Measurements from ENCODE around the gene SUMO1. TPM values are rescaled to one million over a fixed set of nuclear protein-coding genes. Genes with fewer than 3 reads are reported as not detected.
"Not testable (repeated sequence)": the region's sequence is repeated elsewhere in the genome, so short reads cannot be mapped to it uniquely, and the experiment has no call there.

SUMO1 gene
- 100 to 1,000 TPM in 1 of 2 experiments, 10 to 100 TPM in 1; 79.6 to 104 TPM for total RNA-seq

DNA sequence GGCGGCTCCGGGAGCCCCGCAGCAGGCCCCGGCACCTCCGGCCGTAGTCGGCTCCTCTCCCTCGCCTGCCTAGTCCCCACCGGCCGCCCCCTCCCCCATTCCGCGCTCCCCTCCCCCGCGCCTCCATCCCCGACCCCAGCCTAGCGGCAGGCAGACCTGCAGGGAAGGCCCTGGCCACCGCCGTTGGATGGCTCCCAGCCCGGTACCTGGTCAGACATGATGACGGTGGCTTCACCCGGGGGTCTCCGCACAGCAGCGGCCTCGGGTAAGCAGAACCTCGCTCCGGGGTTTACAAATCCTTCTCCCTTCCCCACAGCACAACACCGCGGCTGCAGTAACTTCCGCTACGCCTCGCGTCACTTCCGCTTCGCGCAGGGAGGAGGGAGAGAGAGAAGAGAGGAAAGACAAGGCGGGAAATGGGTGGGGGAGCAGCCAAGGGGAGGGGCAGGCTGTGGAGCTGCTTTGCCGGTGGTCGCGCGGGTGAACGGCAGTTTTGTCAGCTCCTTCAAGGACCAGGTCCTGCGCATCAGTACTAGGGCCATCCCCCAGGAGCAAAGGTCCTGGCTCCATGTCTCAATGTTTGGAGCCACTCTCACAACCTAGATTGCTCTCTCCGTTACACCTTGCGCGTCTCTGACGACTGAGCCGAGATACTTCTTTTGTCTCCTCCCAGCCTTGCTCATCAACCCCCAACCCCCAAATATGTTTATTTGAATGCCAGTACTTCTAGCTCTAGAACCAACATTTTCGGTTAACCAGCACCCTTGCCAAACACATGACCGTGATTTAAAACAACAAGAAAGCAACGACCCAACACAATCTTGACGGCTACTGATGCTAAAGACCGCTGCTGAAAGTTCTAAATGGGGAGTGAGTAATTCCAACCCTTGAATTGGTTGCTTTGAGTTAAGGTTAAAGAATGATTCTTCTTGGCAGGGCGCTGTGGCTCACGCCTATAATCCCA is at the start of gene SUMO1:
TSS of gene SUMO1 (minus strand) at position 364 of the 964 bp plus-strand sequence. CDS start at position 218, 146 bp downstream.
- Mint-ChIP-seq H3K9me3 (ENCODE audit: low read depth) (no peaks in the 10 kb centered on the region), H3K36me3 (peaks cover 7% of the 10 kb centered on the region), H3K27me3 (peaks cover 4% of the 10 kb centered on the region), H3K4me1 (peaks cover 30% of the 10 kb centered on the region), H3K27ac (peak within 1 kb of the TSS; percentile 98), H3K4me3 (peak within 1 kb of the TSS; percentile 97)
- peak; percentile 96 for DNase-seq
- peak; percentile 95 for ATAC-seq
- CTCF ChIA-PET, result interaction anchor here (1.0 kb wide), 1 partner anchor 17 kb away, joined by 3 read pairs; no protein-coding TSS in a partner anchor

DNA sequence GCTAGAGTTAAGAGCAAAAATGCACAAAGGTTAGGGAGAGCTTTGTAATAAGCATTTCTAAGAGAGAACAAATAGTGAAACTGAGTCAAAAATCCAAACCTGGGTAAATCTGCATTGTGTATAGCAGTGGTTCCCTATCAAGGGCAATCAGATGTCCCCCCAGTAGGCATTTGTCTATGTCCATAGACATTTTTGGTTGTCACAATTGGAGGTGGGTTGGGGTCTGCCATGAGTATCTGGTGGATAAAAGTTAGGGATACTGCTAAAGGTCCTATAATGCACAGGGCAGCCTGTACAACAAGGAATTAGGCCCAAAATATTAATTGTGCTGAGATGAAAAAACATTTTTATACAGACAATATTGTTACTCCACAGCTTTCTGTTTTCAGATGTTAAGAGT is 48.2 kb upstream of the SUMO1 start:
- Mint-ChIP-seq H3K27ac (no peak overlapping the region), H3K4me1 (peaks cover 6% of the 10 kb centered on the region), H3K9me3 (ENCODE audit: low read depth) (no peaks in the 10 kb centered on the region), H3K4me3 (no peak overlapping the region), H3K36me3 (peaks cover 58% of the 10 kb centered on the region), H3K27me3 (no peaks in the 10 kb centered on the region)
- peak; percentile 16 for ATAC-seq
- CTCF ChIA-PET, result interaction anchor here (1.2 kb wide), 1 partner anchor 7 kb away, joined by 3 read pairs; no protein-coding TSS in a partner anchor
- DNase-seq, result no peak

DNA sequence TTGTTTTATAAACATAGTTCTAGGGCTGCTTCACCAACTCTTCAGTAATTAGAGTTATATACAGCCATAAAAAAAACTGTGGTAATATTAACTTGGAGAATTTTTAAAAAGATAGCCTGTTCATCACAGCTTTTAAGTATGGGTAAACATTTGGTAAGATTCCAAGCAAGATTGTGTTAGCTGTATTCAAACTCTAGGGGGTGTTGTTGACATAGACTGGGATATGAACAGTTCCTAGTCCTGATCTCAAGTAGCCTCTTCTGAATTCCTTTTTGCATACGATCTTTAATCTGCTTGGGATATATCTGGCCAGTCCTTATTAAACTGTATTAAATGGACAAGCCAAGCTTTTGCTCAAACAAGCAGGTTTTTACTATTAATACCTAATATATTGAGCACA is 40.5 kb upstream of the SUMO1 start:
- no peak overlapping the region for H3K27ac Mint-ChIP-seq
- peaks cover 49% of the 10 kb centered on the region for H3K36me3 Mint-ChIP-seq
- H3K4me3 Mint-ChIP-seq, result no peak overlapping the region
- peaks cover 32% of the 10 kb centered on the region for H3K4me1 Mint-ChIP-seq
- CTCF ChIA-PET, result interaction anchor here (0.8 to 3.1 kb wide), 3 partner anchors 8 to 11 kb away, joined by 3 to 14 read pairs (median 3); no protein-coding TSS in a partner anchor
- ATAC-seq (no peak), DNase-seq (no peak)
- no peaks in the 10 kb centered on the region for H3K27me3 Mint-ChIP-seq
- no peaks in the 10 kb centered on the region for H3K9me3 Mint-ChIP-seq (ENCODE audit: low read depth)

DNA sequence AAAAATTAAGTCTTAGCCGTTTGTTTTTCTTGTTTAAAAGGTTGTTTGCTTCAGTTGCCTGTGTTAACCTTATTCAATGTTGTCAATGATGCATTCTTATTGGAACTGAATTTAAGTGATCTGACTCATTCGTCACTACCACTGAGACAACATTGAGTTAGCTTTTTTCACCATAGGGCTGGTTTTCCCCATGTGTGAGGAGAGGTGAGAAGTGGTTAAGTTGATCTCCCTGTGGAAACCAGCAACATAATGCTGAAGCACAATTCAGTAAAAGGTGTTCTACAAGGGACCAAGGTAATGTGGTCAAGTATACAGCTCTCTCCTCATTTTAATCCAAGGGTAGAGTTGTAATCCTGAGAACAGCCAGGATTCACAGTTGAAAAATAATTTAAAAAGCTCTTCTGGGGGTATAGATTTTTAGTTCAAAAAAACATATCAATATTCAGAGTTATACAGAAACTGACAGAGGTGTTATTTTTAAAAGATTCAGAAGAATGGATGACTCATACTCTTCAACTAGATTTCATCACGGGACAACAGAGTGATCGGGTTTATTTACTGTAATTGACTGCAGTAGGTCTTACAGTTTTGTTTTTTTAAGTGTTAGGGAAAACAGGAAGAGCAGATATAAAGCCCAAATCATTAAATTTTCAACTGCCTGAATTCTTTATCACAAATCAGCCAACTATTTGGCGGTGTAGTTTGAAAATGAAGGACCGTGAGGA is 39.8 kb upstream of the SUMO1 start:
- peak; percentile 74 for ATAC-seq
- CTCF ChIA-PET, result interaction anchor here (1.0 to 3.1 kb wide), 2 partner anchors 8 to 11 kb away, joined by 3 to 14 read pairs; no protein-coding TSS in a partner anchor
- Mint-ChIP-seq H3K4me3 (no peak overlapping the region), H3K36me3 (peaks cover 49% of the 10 kb centered on the region), H3K4me1 (peaks cover 32% of the 10 kb centered on the region), H3K27ac (peak overlapping the region; percentile 79), H3K27me3 (no peaks in the 10 kb centered on the region), H3K9me3 (ENCODE audit: low read depth) (no peaks in the 10 kb centered on the region)
- no peak for DNase-seq

DNA sequence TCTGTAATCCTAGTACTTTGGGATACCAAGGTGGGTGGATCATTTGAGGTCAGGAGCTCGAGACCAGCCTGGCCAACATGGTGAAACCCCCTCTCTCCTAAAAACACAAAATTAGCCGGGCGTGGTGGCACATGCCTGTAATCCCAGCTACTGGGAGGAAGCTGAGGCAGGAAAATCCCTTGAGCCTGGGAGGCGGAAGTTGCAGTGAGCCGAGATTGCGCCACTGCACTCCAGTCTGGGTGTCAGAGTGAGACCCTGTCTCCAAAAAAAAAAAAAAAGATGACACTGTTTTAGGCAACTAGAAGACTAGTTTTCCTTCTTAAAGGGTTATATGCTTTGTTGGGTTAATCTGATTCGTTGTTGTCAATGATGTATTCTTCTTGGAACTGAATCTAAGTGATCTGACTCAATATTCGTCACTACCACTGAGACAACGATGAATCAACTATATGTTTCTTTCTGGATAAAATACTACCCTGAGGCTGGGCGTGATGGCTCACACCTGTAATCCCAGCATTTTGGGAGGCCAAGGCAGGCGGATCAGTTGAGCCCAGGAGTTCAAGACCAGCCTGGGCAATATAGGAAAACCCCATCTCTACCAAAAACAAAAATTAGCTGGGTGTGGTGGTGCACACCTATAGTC is 37.8 kb upstream of the SUMO1 start:
- H3K36me3 Mint-ChIP-seq, result peaks cover 34% of the 10 kb centered on the region
- H3K9me3 Mint-ChIP-seq (ENCODE audit: low read depth); H3K4me3 Mint-ChIP-seq; ATAC-seq; H3K27me3 Mint-ChIP-seq; DNase-seq: not testable (repeated sequence)
- peak overlapping the region; percentile 79 for H3K27ac Mint-ChIP-seq
- peaks cover 46% of the 10 kb centered on the region for H3K4me1 Mint-ChIP-seq
- CTCF ChIA-PET, result interaction anchor here (3.1 kb wide), 1 partner anchor 9 kb away, joined by 14 read pairs; no protein-coding TSS in a partner anchor

DNA sequence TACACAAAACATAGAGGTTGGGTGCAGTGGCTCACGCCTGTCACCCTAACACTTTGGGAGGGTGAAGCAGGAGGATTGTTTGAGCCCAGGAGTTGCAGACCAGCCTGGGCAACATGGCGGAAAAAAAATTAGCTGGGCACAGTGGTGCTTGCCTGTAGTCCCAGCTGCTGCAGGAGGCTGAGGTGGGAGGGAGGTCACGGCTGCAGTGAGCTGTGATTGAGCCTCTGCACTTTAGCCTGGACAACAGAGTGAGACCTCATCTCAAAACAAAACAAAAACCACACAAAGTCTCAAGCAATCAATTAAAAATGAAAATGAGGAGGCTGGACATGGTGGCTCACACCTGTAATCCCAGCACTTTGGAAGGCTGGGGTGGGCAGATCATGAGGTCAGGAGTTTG is 32.1 kb upstream of the SUMO1 start:
- Mint-ChIP-seq H3K27me3 (no peaks in the 10 kb centered on the region), H3K36me3 (peaks cover 16% of the 10 kb centered on the region), H3K27ac (peak overlapping the region; percentile 89), H3K4me3 (peak overlapping the region; percentile 69), H3K4me1 (peaks cover 38% of the 10 kb centered on the region), H3K9me3 (ENCODE audit: low read depth) (no peaks in the 10 kb centered on the region)
- CTCF ChIA-PET, result no interaction called here
- DNase-seq (no peak), ATAC-seq (no peak)

DNA sequence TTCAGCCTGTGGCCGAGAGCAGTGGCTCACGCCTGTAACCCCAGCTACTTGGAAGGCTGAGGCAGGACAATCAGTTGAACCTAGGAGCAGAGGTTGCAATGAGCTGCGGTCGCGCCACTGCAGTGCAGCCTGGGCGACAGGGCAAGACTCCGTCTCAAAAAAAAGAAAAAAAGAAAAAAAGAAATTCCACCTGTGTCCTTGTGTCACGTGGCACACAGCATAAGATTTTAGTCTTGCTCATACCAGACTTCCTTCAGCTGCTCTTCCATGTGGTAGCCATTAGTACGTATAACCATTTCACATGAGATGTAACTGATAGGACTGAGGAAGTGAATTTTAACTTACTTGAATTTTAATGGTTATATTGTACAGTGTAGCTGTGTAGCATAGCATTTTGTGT is 31.2 kb upstream of the SUMO1 start:
- Mint-ChIP-seq H3K27me3 (no peaks in the 10 kb centered on the region), H3K4me1 (peaks cover 35% of the 10 kb centered on the region), H3K36me3 (peaks cover 12% of the 10 kb centered on the region), H3K27ac (peak overlapping the region; percentile 89), H3K9me3 (ENCODE audit: low read depth) (no peaks in the 10 kb centered on the region), H3K4me3 (peak overlapping the region; percentile 69)
- ATAC-seq, result peak; percentile 21
- CTCF ChIA-PET, result interaction anchor here (0.7 to 3.8 kb wide), 2 partner anchors 8 to 9 kb away, joined by 3 to 14 read pairs; no protein-coding TSS in a partner anchor
- DNase-seq, result peak; percentile 58

DNA sequence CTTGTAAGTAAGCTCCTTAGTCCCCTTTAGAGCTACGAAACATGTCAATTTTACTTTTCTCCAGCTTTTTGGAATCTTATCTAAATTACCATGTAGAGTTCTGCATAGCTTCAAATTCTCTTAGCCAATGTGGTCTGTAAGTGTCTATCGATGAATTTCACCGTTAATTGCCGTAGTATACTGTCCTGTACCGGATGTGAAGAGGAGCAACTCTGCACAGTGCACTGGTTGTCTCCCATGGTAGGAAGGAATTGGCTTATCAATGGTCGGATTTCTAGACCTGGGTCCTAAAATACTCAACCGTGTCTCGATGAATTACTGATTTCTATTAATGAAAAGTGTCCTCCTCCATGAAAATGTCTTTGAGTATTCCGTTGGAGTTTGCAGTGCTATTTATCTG is 29.1 kb upstream of the SUMO1 start:
- DNase-seq, result peak; percentile 47
- Mint-ChIP-seq H3K4me3 (no peak overlapping the region), H3K36me3 (peaks cover 11% of the 10 kb centered on the region), H3K4me1 (peaks cover 34% of the 10 kb centered on the region), H3K27ac (no peak overlapping the region), H3K27me3 (no peaks in the 10 kb centered on the region), H3K9me3 (ENCODE audit: low read depth) (no peaks in the 10 kb centered on the region)
- CTCF ChIA-PET, result interaction anchor here (3.8 kb wide), 1 partner anchor 11 kb away, joined by 14 read pairs; no protein-coding TSS in a partner anchor
- ATAC-seq, result no peak

DNA sequence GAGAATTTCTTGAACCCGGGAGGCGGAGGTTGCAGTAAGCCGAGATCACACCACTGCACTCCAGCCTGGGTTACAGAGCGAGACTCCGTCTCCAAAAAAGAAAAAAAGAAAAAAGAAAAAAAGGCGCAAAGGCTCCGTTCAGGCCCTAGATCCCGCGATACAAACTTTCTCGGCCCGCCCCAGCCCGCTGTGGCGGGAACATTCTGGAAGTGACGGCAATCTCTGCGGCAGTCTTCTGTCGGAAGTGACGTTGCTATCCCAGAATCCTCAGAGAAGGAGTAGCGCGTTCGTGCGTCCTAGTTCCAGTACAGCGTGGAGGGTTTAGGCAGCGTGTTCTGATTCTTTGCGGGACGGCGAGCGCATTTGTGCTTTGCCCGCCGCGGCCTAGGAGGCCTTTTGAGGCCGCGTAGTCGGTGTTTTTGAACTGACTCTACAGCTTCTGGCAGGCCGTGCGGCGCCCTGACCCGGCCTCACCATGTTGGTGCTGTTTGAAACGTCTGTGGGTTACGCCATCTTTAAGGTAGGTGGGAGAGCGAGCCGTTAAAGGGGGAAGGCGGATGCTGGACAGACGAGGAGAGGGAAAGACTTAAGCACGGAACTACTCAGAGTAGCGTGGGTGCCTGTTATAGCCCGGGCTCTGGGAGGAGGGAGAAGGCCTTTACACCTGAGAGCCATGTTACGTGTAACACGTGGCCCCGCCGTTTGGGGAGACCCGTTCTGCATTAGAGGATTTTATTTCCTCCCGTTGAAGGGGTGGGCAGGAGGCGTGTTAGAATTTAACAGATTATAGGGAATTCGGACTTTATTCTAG is 27.3 kb upstream of the SUMO1 start, which contains the start of gene NOP58:
TSS of gene NOP58 (plus strand) at position 297 of the 811 bp plus-strand sequence. CDS start at position 476, 179 bp downstream.
- Mint-ChIP-seq H3K9me3 (ENCODE audit: low read depth) (no peaks in the 10 kb centered on the region), H3K36me3 (peaks cover 11% of the 10 kb centered on the region), H3K4me1 (peaks cover 21% of the 10 kb centered on the region), H3K4me3 (peak within 1 kb of the TSS; percentile 43), H3K27ac (peak within 1 kb of the TSS; percentile 64), H3K27me3 (no peaks in the 10 kb centered on the region)
- CTCF ChIA-PET, result interaction anchor here (3.8 kb wide), 1 partner anchor 12 kb away, joined by 14 read pairs; no protein-coding TSS in a partner anchor
- ATAC-seq (peak; percentile 83), DNase-seq (peak; percentile 96)

DNA sequence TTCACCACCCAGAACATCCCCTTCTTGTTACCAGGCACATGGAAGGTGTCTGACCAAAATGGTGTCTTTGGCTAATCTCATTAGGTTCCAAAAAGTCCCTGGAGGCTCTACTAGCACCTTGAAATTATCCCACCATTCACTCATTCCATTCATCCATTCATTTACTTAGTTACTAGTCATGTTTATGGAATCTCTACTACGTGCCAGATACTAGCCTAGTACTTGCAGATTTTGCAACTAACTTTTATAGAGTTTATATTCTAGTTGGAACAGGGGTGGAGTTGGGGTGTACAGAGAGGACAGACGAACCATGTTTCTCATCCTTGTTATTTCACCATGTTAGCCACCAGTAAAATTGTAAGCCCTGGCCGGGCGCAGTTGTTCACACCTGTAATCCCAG is 23.1 kb upstream of the SUMO1 start:
- Mint-ChIP-seq H3K36me3 (no peaks in the 10 kb centered on the region), H3K9me3 (ENCODE audit: low read depth) (no peaks in the 10 kb centered on the region), H3K27ac (no peak overlapping the region), H3K27me3 (no peaks in the 10 kb centered on the region), H3K4me3 (no peak overlapping the region), H3K4me1 (peaks cover 7% of the 10 kb centered on the region)
- ATAC-seq (no peak), DNase-seq (no peak)
- CTCF ChIA-PET, result no interaction called here

DNA sequence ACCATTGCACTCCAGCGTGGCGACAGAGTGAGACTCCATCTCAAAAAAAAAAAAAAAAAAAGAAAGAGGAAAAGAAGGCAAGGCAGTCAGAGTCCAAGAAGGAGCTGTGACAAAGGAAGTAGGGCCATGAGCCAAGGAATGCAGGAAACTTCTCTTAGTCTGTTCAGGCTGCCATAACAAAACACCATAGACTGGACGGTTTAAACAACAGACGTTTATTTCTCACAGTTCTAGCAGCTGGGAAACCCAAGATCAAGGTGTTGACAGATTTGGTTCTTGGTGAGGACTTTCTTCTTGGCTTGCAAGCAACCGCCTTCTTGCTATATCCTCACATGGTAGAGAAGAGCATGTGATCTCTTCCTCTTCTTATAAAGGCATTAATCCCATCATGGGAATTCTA is 13.1 kb upstream of the SUMO1 start:
- DNase-seq (no peak), ATAC-seq (no peak)
- H3K36me3 Mint-ChIP-seq, result peaks cover 3% of the 10 kb centered on the region
- peaks cover 8% of the 10 kb centered on the region for H3K4me1 Mint-ChIP-seq
- no peak overlapping the region for H3K27ac Mint-ChIP-seq
- peaks cover 2% of the 10 kb centered on the region for H3K9me3 Mint-ChIP-seq (ENCODE audit: low read depth)
- H3K4me3 Mint-ChIP-seq, result no peak overlapping the region
- CTCF ChIA-PET, result no interaction called here
- peaks cover 13% of the 10 kb centered on the region for H3K27me3 Mint-ChIP-seq

All from activated CD8-positive, alpha-beta memory T cell treated with anti-CD3 and anti-CD28 coated beads, Interleukin-2, amount 10 ng/mL, durations not matched to agents 7 days and 5 days (primary cell).